DOHH2 (cell line): Measurements from ENCODE around the gene SLC44A2.

ENCODE experiments used
- H3F3A ChIP-seq: fragments of 200-600 bp; sonication (generic), shearing (Covaris generic); 2 replicates; pipeline ENCODE4 v1.6.0; 2016; ENCODE audit warnings: antibody characterized with exemption, mild to moderate bottlenecking; ENCODE audit not compliant: control insufficient read depth, insufficient read depth
- H3K27ac ChIP-seq: fragments of 200-600 bp; sonication (generic); 2 replicates; pipeline ENCODE4 v1.5.1; 2014; ENCODE audit warnings: low read depth, mild to moderate bottlenecking, low read length, moderate library complexity
- H3K27me3 ChIP-seq: fragments of 200-600 bp; sonication (generic); 2 replicates; pipeline ENCODE4 v1.6.1; 2014; ENCODE audit warnings: mild to moderate bottlenecking, low read length, mixed read lengths; ENCODE audit not compliant: control insufficient read depth
- H3K36me3 ChIP-seq: fragments of 200-600 bp; sonication (generic); 2 replicates; pipeline ENCODE4 v1.6.1; 2014; ENCODE audit warnings: mild to moderate bottlenecking, low read length, moderate library complexity, mixed read lengths; ENCODE audit not compliant: control insufficient read depth
- H3K4me1 ChIP-seq: fragments of 200-600 bp; sonication (generic); 2 replicates; pipeline ENCODE4 v1.6.1; 2014; ENCODE audit warnings: mild to moderate bottlenecking, low read length, mixed read lengths; ENCODE audit not compliant: control insufficient read depth
- H3K4me2 ChIP-seq: fragments of 200-600 bp; sonication (generic); 2 replicates; pipeline ENCODE4 v1.6.0; 2014; ENCODE audit warnings: mild to moderate bottlenecking, low read length, moderate library complexity
- H3K4me3 ChIP-seq: fragments of 200-600 bp; sonication (generic); 2 replicates; pipeline ENCODE4 v1.5.1; 2014; ENCODE audit warnings: mild to moderate bottlenecking, low read length, mixed read lengths
- H3K79me2 ChIP-seq: fragments of 200-600 bp; sonication (generic); 2 replicates; pipeline ENCODE4 v1.6.1; 2014; ENCODE audit warnings: mild to moderate bottlenecking, low read length, mixed read lengths; ENCODE audit not compliant: control insufficient read depth
- H3K9me2 ChIP-seq: fragments of 200-600 bp; sonication (generic); replicated peaks from 2 replicates; pipeline ENCODE4 v1.6.1; 2014; ENCODE audit warnings: mild to moderate bottlenecking, low read length, mixed read lengths; ENCODE audit not compliant: control insufficient read depth
- H3K9me3 ChIP-seq: fragments of 200-600 bp; sonication (generic); 2 replicates; pipeline ENCODE4 v1.6.1; 2014; ENCODE audit warnings: antibody characterized with exemption, low read length, mixed read lengths; ENCODE audit not compliant: control insufficient read depth, insufficient read depth
- H4K20me1 ChIP-seq: fragments of 200-600 bp; sonication (generic); 2 replicates; pipeline ENCODE4 v1.6.0; 2014; ENCODE audit warnings: low read depth, mild to moderate bottlenecking, antibody characterized with exemption, low read length, moderate library complexity; ENCODE audit not compliant: control insufficient read depth, insufficient read depth
- CTCF ChIP-seq: fragments of 200-600 bp; sonication (generic); IDR thresholded peaks from one replicate; pipeline ENCODE4 v1.5.1; 2014; ENCODE audit warnings: antibody characterized with exemption, mild to moderate bottlenecking, low read depth, low read length; ENCODE audit not compliant: poor library complexity, severe bottlenecking
- EZH2phosphoT487 ChIP-seq: fragments of 200-600 bp; sonication (generic); IDR thresholded peaks from 2 replicates; pipeline ENCODE4 v1.6.1; 2017; ENCODE audit warnings: borderline replicate concordance, mild to moderate bottlenecking, antibody characterized with exemption, low read length, moderate library complexity, mixed read lengths

SLC44A2 gene

DNA sequence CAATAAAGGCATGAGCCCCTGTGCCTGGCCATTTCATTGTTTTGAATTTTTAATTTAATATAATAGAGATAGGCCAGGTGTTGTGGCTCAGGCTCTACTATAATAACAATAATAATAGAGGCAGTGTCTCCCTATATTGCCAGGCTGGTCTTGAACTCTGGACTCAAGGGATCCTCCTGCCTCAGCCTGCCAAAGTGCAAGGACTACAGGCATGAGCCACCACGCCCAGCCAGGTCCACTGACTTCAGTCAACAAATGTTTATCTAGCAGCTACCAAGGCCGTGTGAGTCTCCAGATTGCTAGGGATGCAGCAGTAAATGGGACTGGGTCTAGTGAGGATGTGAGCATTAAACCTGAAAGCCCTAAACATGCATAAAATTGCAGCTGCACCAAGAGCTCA is 15.0 kb downstream of the SLC44A2 start:
- no peak overlapping the region for H3K27ac ChIP-seq
- no peaks in the 10 kb centered on the region for H4K20me1 ChIP-seq
- TF ChIP-seq EZH2phosphoT487 (no peak), CTCF (no peak)
- H3K4me2 ChIP-seq, result no peak overlapping the region
- peaks cover 28% of the 10 kb centered on the region for H3K36me3 ChIP-seq
- peaks cover 6% of the 10 kb centered on the region for H3K4me1 ChIP-seq
- no peaks in the 10 kb centered on the region; the same call in 1 of the 2 replicates for H3F3A ChIP-seq
- H3K27me3 ChIP-seq, result no peaks in the 10 kb centered on the region
- no peaks in the 10 kb centered on the region for H3K79me2 ChIP-seq
- H3K9me3 ChIP-seq, result no peaks in the 10 kb centered on the region
- no peaks in the 10 kb centered on the region for H3K9me2 ChIP-seq
- H3K4me3 ChIP-seq, result no peak overlapping the region

DNA sequence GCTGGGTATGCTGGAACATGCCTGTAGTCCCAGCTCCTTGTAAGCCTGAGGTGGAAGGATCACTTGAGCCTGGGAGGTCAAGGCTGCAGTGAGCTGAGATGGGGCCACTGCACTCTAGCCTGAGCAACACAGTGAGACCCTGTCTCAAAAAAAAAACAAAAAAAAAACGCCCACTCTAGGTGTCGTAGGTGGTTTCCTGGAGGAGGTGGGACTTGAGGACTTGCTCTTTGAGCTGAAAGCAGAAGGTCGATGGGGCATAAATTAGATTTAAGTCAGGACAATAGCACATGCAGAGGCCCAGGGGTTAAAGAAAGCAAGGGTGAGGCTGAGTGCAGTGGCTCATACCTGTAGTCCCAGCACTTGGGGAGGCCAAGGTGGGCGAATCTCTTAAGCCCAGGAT is 15.9 kb downstream of the SLC44A2 start:
- Histone ChIP-seq H3K4me1 (peaks cover 6% of the 10 kb centered on the region), H3K9me2 (no peaks in the 10 kb centered on the region), H3K79me2 (no peaks in the 10 kb centered on the region), H3F3A (no peaks in the 10 kb centered on the region; the same call in 1 of the 2 replicates), H3K27me3 (no peaks in the 10 kb centered on the region), H4K20me1 (no peaks in the 10 kb centered on the region), H3K4me2 (no peak overlapping the region), H3K4me3 (no peak overlapping the region), H3K9me3 (no peaks in the 10 kb centered on the region), H3K36me3 (peaks cover 24% of the 10 kb centered on the region), H3K27ac (no peak overlapping the region)
- TF ChIP-seq EZH2phosphoT487 (no peak), CTCF (no peak)

DNA sequence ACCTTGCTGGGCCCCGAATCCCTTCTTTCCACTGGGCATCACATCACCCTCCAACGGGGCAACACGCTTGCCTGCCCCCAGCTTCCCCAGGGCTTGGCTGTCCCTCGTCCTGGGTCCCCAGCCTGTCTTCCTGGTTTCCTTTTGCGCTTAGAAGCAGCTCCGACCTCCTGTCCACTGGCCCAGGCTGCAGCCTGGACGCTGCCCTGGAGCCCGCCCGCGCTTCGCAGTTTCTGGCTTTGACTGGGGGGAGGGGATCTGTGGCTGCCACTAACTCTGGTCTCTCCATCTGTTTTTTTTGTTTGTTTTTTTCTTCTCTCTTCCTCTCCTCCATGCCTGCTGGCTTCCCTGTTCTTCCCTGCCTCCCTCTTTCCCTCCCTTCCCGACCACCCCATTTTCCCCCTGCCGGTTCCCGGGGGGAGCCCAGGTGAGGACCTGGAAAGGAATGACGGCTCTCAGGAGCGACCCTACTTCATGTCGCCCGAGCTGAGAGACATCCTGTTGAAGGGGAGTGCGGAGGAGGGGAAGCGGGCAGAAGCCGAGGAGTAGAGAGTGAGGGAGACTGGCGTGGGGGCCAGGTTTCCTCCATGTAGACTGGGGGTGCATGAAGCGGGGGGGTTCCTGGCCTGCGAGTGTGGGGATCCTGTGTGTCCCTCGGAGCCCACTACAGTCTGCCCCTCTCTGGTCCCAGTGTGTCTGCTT is 17.3 kb downstream of the SLC44A2 start:
- peaks cover 11% of the 10 kb centered on the region for H3K36me3 ChIP-seq
- H3K79me2 ChIP-seq, result no peaks in the 10 kb centered on the region
- H3K9me2 ChIP-seq, result no peaks in the 10 kb centered on the region
- TF ChIP-seq EZH2phosphoT487, result no peak
- TF ChIP-seq CTCF, result no peak
- no peaks in the 10 kb centered on the region for H3K27me3 ChIP-seq
- no peak overlapping the region for H3K4me3 ChIP-seq
- no peak overlapping the region for H3K4me2 ChIP-seq
- H3K27ac ChIP-seq, result no peak overlapping the region
- peaks cover 6% of the 10 kb centered on the region for H3K4me1 ChIP-seq
- no peaks in the 10 kb centered on the region; the same call in 1 of the 2 replicates for H3F3A ChIP-seq
- H3K9me3 ChIP-seq, result no peaks in the 10 kb centered on the region
- no peaks in the 10 kb centered on the region for H4K20me1 ChIP-seq
